Activated B cell treated with CpG ODN at 0.5 μM for 24 hours (primary cell): Measurements from ENCODE around the gene FRMPD3. TPM values are rescaled to one million over a fixed set of nuclear protein-coding genes. Genes with fewer than 3 reads are reported as not detected.
A peak's percentile ranks its signal among the peaks of the same experiment; 100 is the strongest.

ENCODE experiments used
- ATAC-seq: fragments of 200-7000 bp; cut with Tn5 transposase; one replicate; pipeline ENCODE4 v1.10.0; 2021; ENCODE audit warnings: low read depth, mild to moderate bottlenecking, moderate library complexity
- CTCF ChIA-PET: fragments of 350-600 bp; sonication (Branson Sonifier 250); formaldehyde crosslinking; loops from one replicate; lab custom pipeline; 2021; ENCODE audit warnings: antibody characterized with exemption; lab: Charles Lee
- POLR2A ChIA-PET: fragments of 350-600 bp; sonication (Branson Sonifier 250); formaldehyde crosslinking; loops from one replicate; lab custom pipeline; 2021; ENCODE audit warnings: antibody characterized with exemption; lab: Charles Lee
- DNase-seq: peaks from one replicate; pipeline ENCODE4 v3.0.0; 2022
- H3K27ac Mint-ChIP-seq: one replicate; pipeline ENCODE4 v1.8.0; 2020; ENCODE audit warnings: mixed read lengths
- H3K27me3 Mint-ChIP-seq: one replicate; pipeline ENCODE4 v1.8.0; 2021; ENCODE audit warnings: mixed read lengths
- H3K36me3 Mint-ChIP-seq: one replicate; pipeline ENCODE4 v1.8.0; 2021; ENCODE audit warnings: low read depth, mixed read lengths
- H3K4me1 Mint-ChIP-seq: one replicate; pipeline ENCODE4 v1.8.0; 2021; ENCODE audit warnings: mixed read lengths
- H3K4me3 Mint-ChIP-seq: one replicate; pipeline ENCODE4 v1.8.0; 2020; ENCODE audit warnings: mild to moderate bottlenecking, mixed read lengths
- H3K9me3 Mint-ChIP-seq: one replicate; pipeline ENCODE4 v1.8.0; 2020; ENCODE audit warnings: mixed read lengths
- intact Hi-C: fragments of 100-400 bp; cut with micrococcal nuclease; formaldehyde crosslinking; loops from one replicate; pipeline ENCODE4 v1.15.1; 2024
- total RNA-seq: library from RNA; stranded (reverse); gene quantifications from 2 replicates; pipeline ENCODE4 v1.2.3, GENCODE V29; 2022
- TF ChIP-seq, protein P1 (sequence below): fragments of 200-600 bp; IDR thresholded peaks from one replicate; pipeline ENCODE4 v1.8.0; 2022; ENCODE audit warnings: antibody characterized with exemption, mild to moderate bottlenecking

Gene FRMPD3
- total RNA-seq, 1 donor from 2014 or later, result 0.24 TPM

- ATAC-seq (no peak), DNase-seq (no peak)
- CTCF ChIA-PET, result no interaction called here
- TF ChIP-seq, protein P1, sequence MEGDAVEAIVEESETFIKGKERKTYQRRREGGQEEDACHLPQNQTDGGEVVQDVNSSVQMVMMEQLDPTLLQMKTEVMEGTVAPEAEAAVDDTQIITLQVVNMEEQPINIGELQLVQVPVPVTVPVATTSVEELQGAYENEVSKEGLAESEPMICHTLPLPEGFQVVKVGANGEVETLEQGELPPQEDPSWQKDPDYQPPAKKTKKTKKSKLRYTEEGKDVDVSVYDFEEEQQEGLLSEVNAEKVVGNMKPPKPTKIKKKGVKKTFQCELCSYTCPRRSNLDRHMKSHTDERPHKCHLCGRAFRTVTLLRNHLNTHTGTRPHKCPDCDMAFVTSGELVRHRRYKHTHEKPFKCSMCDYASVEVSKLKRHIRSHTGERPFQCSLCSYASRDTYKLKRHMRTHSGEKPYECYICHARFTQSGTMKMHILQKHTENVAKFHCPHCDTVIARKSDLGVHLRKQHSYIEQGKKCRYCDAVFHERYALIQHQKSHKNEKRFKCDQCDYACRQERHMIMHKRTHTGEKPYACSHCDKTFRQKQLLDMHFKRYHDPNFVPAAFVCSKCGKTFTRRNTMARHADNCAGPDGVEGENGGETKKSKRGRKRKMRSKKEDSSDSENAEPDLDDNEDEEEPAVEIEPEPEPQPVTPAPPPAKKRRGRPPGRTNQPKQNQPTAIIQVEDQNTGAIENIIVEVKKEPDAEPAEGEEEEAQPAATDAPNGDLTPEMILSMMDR, result no peak
- H3K4me1 Mint-ChIP-seq, result peaks cover 40% of the 10 kb centered on the region
- no peaks in the 10 kb centered on the region for H3K27me3 Mint-ChIP-seq
- intact Hi-C loops, result no loop called here
- H3K36me3 Mint-ChIP-seq, result no peaks in the 10 kb centered on the region
- peak overlapping the region; percentile 74 for H3K4me3 Mint-ChIP-seq
- no peaks in the 10 kb centered on the region for H3K9me3 Mint-ChIP-seq
- no peak overlapping the region for H3K27ac Mint-ChIP-seq
- POLR2A ChIA-PET, result no interaction called here
These were observed 841 bp upstream of the FRMPD3 start for GRCh38 chrX:107448625-107448997.

- TF ChIP-seq, protein P1, result no peak
- Mint-ChIP-seq H3K36me3 (no peaks in the 10 kb centered on the region), H3K27me3 (no peaks in the 10 kb centered on the region), H3K4me1 (peaks cover 23% of the 10 kb centered on the region), H3K9me3 (no peaks in the 10 kb centered on the region), H3K4me3 (peak overlapping the region; percentile 77), H3K27ac (no peak overlapping the region)
- ChIA-PET POLR2A (interaction anchor here (0.9 kb wide), 1 partner anchor 9 kb away, joined by 3 read pairs; no protein-coding TSS in a partner anchor), CTCF (no interaction called here)
- ATAC-seq (peak; percentile 38), DNase-seq (no peak)
- intact Hi-C loops, result loop anchor here (1.0 to 10.0 kb wide), 2 partner anchors 177 to 324 kb away; partner anchors contain the start of genes NCBP2L, PRPS1 and TSC22D3
These were observed 1.5 kb downstream of the FRMPD3 start for GRCh38 chrX:107450823-107451509.

GRCh38 chrX:107451731-107452130, 2.3 kb downstream of the FRMPD3 start:
- H3K9me3 Mint-ChIP-seq, result no peaks in the 10 kb centered on the region
- ATAC-seq (no peak), DNase-seq (no peak)
- H3K4me3 Mint-ChIP-seq, result peak overlapping the region; percentile 77
- H3K27ac Mint-ChIP-seq, result no peak overlapping the region
- H3K4me1 Mint-ChIP-seq, result peaks cover 23% of the 10 kb centered on the region
- POLR2A ChIA-PET, result interaction anchor here (0.9 kb wide), 1 partner anchor 9 kb away, joined by 3 read pairs; no protein-coding TSS in a partner anchor
- H3K27me3 Mint-ChIP-seq, result peaks cover under 1% of the 10 kb centered on the region
- H3K36me3 Mint-ChIP-seq, result no peaks in the 10 kb centered on the region
- intact Hi-C loops, result loop anchor here (1.0 to 10.0 kb wide), 2 partner anchors 177 to 323 kb away; partner anchors contain the start of genes NCBP2L, PRPS1 and TSC22D3
- TF ChIP-seq, protein P1, result no peak
- CTCF ChIA-PET, result no interaction called here

DNA sequence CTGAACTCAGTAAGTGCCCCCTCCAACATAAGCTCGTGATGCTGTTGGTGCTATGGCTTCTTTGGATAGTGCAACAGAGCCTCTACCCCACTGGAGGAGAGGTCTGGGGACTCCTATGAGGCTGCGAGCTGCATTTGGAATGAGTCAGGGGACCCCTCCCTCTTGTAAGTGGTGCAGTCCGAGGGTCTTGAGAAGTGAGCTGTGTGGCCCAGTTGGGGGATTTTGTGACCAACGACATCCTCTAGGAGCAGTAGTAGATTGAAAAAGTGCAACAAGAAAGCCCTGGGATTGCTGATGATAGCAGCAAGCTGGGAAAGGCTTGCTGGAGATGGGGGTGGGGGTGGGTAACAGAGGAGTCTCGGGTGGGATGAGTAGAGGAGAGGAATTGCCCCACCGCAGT, 3.1 kb downstream of the FRMPD3 start:
- H3K4me1 Mint-ChIP-seq, result peaks cover 23% of the 10 kb centered on the region
- H3K27ac Mint-ChIP-seq, result no peak overlapping the region
- TF ChIP-seq, protein P1, result no peak
- POLR2A ChIA-PET, result no interaction called here
- H3K36me3 Mint-ChIP-seq, result no peaks in the 10 kb centered on the region
- CTCF ChIA-PET, result no interaction called here
- intact Hi-C loops, result loop anchor here (10.0 kb wide), 1 partner anchor 322 kb away; the partner anchor contains the start of genes NCBP2L and TSC22D3
- ATAC-seq (no peak), DNase-seq (no peak)
- H3K4me3 Mint-ChIP-seq, result no peak overlapping the region
- peaks cover 2% of the 10 kb centered on the region for H3K27me3 Mint-ChIP-seq
- no peaks in the 10 kb centered on the region for H3K9me3 Mint-ChIP-seq

- Mint-ChIP-seq H3K4me3 (no peak overlapping the region), H3K36me3 (no peaks in the 10 kb centered on the region), H3K27me3 (peaks cover 2% of the 10 kb centered on the region), H3K27ac (no peak overlapping the region), H3K9me3 (no peaks in the 10 kb centered on the region), H3K4me1 (peaks cover 16% of the 10 kb centered on the region)
- DNase-seq (no peak), ATAC-seq (peak; percentile 40)
- TF ChIP-seq, protein P1, result no peak
- CTCF ChIA-PET, result no interaction called here
- POLR2A ChIA-PET, result no interaction called here
- intact Hi-C loops, result loop anchor here (10.0 kb wide), 1 partner anchor 320 kb away; the partner anchor contains the start of genes NCBP2L and TSC22D3
These were observed 4.8 kb downstream of the FRMPD3 start for GRCh38 chrX:107454302-107454701.
